NK-92 (cell line): ENCODE data around the gene AGBL4.
A peak's percentile ranks its signal among the peaks of the same experiment; 100 is the strongest.

Source experiments
- DNase-seq: peaks from one replicate; lab custom pipeline; 2025; ENCODE audit not compliant: unreplicated experiment; lab: John Stamatoyannopoulos, UW

AGBL4 gene

GRCh38 chr1:48616710-48617109, 1407.0 kb downstream of the AGBL4 start:
- DNase-seq = no peak

GRCh38 chr1:48611841-48612240, 1411.9 kb downstream of the AGBL4 start:
- no peak for DNase-seq

- DNase-seq = no peak
Measured at GRCh38 chr1:48610628-48611542, 1412.9 kb downstream of the AGBL4 start.

DNA sequence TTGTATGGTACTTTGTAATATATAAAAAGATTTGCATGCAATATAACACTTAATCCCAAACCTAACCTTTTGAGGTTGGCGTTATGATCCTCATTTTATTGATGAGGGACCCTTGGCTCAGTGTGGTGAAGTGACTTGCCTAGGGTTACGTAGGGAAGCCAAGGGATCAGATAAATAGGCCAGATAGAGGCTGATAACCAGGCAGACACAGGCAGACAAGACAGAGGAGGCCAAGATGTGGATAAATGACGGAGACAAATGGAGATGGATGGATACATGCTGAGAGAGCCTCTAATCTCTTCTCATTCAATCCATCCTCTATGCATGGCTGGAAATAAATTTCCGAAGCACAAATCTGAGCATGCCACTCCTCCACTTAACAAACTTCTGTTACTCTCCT, 1414.9 kb downstream of the AGBL4 start:
- DNase-seq = no peak

GRCh38 chr1:48603222-48603621, 1420.5 kb downstream of the AGBL4 start:
- no peak for DNase-seq

DNA sequence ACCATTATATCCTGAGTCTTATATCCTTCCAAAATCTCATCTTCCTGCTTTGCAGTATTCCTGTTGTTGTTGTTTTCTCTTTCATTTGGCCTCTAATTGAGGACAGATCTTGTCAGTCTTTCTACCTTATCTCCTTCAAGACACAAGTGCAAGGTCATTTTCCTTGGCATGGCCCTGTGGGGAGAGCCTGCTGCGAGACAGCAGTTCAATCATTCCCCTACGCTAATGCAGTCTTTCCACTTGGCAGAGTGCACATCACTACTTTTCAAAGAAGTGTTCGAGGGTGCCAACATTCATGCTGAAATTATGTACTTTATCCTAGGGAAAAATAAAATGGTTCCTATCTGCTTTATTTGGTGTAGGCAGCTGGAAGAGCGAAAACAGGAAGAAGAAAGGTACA, 1421.4 kb downstream of the AGBL4 start:
- DNase-seq = no peak

GRCh38 chr1:48600182-48600581, 1423.6 kb downstream of the AGBL4 start:
- no peak for DNase-seq

- DNase-seq = no peak
Measured at GRCh38 chr1:48597663-48598062, 1426.1 kb downstream of the AGBL4 start.

GRCh38 chr1:48596046-48596445, 1427.7 kb downstream of the AGBL4 start:
- DNase-seq = no peak

- DNase-seq = no peak
Measured at GRCh38 chr1:48595613-48596012, 1428.1 kb downstream of the AGBL4 start.

DNA sequence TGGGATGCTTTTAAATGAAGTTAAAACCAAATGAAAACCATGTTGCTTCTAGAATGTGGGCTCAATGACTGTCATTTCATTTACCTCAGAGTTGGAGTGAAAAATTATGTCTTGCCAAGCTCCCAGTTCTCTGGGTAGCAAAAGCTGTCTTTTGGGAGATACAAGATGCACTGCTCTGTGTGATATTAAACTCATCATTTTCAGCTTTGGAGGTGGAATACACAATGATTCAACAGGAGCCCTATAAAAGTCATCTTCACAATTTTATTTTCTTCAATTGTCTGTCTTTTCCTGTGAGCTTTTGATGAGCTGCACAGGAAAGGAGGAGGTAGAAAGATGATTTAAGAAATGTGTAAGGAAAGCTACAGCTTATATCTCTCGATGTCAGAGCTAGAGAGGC, 1431.4 kb downstream of the AGBL4 start:
- no peak for DNase-seq

GRCh38 chr1:48591181-48591580, 1432.6 kb downstream of the AGBL4 start:
- DNase-seq = no peak

DNA sequence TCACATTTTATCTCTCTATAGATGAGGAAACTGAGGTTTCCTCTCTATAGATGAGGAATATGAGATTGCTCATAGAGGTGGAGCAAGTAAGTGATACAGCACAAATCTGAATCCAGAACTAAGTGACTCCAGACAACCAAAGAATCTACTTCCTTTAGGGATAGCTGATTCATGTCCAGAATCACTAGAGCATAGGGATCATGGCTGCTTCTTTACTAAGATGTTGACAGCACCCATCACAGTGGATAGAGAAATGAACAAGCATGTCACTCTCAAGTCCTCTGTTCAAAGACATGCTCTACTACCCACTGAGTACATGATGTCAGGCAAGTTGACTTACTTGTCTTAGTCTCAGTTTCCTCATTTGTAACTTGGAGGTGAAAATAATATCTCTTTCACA, 1435.7 kb downstream of the AGBL4 start:
- no peak for DNase-seq

DNA sequence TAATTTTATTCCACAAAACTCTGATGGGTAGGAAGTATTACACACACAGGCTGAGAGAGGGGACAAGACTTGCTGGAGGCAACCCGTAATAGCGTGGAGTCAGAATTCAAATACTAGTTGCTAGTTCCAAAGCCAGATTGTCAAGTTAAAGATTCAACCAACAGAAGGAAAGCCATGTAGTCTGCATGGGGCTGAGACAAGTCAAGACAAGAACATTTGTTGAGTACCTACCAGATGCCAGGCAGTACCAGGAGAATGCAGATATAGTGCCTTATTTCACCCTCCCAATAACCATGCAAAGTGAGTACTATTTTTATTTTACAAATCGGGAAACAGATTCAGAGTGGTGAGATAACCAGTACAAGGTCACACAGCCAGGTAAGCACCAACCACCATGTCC, 1441.3 kb downstream of the AGBL4 start:
- no peak for DNase-seq

- DNase-seq = no peak
Measured at GRCh38 chr1:48581270-48581669, 1442.5 kb downstream of the AGBL4 start.

- no peak for DNase-seq
Measured at GRCh38 chr1:48576565-48576964, 1447.2 kb downstream of the AGBL4 start.

DNA sequence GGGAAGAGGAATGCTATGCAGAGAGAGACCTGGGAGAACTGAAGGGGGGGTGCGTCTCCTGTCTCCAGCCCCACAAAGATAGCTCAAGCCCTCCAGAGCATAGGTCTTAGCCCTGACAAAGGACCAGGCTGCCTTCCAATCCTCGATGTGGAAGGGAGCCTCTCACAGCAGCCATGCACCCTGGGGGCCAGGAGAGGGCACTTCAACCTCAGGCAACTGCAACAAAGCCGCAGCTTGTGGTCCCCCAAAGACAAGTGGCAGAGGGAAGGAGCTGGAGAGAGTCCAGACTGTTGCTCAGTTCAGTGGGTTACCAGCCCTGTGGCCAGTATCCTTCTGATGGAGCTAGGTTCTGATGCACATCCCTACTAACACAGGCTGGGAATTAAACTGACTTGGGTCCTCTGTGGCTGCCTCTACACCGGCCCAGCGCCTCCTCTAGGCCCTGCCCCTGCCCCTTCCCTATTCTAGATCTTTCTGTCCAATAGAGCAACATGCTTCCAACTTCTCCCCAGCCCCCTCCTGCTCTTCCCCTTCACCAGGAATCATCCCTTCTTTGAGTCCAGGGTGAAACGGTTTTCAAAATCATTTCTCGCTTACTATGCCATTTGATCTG, 1451.0 kb downstream of the AGBL4 start:
- peak; percentile 34 for DNase-seq

- DNase-seq = no peak
Measured at GRCh38 chr1:48572134-48572533, 1451.6 kb downstream of the AGBL4 start.

- no peak for DNase-seq
Measured at GRCh38 chr1:48571303-48571987, 1452.3 kb downstream of the AGBL4 start.

DNA sequence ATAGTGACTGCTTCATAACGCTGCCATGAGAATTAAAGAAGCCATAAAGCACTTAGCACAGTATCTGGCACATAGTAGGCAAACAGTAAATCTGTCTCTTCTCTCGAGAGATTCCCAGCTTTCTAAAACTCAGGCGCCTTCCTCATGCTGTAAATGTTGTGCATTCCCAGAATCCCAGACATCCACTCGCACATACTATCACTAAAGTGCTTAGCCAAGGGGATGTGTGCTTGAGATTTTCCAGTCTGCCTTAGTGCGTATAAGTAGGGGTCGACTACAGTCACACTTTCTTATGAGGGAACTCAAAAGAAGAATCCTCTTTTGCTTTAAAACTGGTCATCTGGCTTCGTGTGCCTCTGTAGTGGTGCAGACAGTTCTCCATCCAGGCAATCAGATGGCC, 1453.2 kb downstream of the AGBL4 start:
- no peak for DNase-seq

GRCh38 chr1:48568501-48568900, 1455.3 kb downstream of the AGBL4 start:
- no peak for DNase-seq

DNA sequence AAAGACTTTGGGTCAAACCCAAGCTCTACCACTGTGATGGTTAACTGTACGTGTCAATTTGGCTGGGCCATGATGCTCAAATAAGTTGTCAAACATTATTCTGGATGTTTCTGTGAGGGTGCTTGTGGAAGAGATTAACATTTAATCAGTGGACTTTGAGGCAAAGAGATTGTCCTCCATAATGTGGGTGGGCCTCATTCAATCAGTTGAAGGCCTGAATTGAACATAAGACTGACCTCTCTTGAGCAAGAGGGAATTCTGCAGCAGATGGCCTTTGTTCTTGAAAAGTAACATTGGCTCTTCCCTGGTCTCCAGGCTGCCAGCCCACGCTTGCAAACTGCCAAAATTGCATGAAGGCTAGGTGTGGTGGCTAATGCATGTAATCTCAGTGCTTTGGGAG, 1457.3 kb downstream of the AGBL4 start:
- no peak for DNase-seq
